Stimulated activated CD8-positive, alpha-beta memory T cell treated with anti-CD3 and anti-CD28 coated beads, Interleukin-12 subunit alpha, Interleukin-12 subunit beta, amount 100 ng/mL, for 24 hours (primary cell): ENCODE data around the gene TARM1.

Experiments
- DNase-seq: peaks from one replicate; pipeline ENCODE4 v3.0.0-alpha.2; 2020; ENCODE audit errors: extremely low read depth

The TARM1 gene

GRCh38 chr19:54035215-54036178, 45.7 kb downstream of the TARM1 start:
- no peak for DNase-seq

GRCh38 chr19:54030895-54031586, 50.1 kb downstream of the TARM1 start:
- no peak for DNase-seq

- DNase-seq, result no peak
These were observed 51.2 kb downstream of the TARM1 start for GRCh38 chr19:54029930-54030490.

GRCh38 chr19:54029301-54029700, 51.9 kb downstream of the TARM1 start:
- no peak for DNase-seq

- DNase-seq, result no peak
These were observed 54.5 kb downstream of the TARM1 start for GRCh38 chr19:54026656-54027055.

- no peak for DNase-seq
These were observed 56.5 kb downstream of the TARM1 start for GRCh38 chr19:54024660-54025059.

GRCh38 chr19:54023191-54023590, 58.0 kb downstream of the TARM1 start:
- DNase-seq, result no peak

- no peak for DNase-seq
These were observed 59.2 kb downstream of the TARM1 start for GRCh38 chr19:54021932-54022331.

- DNase-seq, result no peak
These were observed 59.8 kb downstream of the TARM1 start for GRCh38 chr19:54021363-54021762.
